ENCODE data around the gene MRNIP. TPM values are rescaled to one million over a fixed set of nuclear protein-coding genes. Genes with fewer than 3 reads are reported as not detected.

The MRNIP gene
- total RNA-seq, 1 experiment from 2014 or later = 36.2 TPM

GRCh38 chr5:179874536-179875292 is 16.1 kb upstream of the MRNIP start:
- Histone ChIP-seq H3K4me1 (ENCODE audit: control insufficient read depth in 1 of 2, insufficient read depth in 2 of 2, low read length in 2 of 2) (no peaks in the 10 kb centered on the region), H3K79me2 (ENCODE audit: insufficient read depth, low read length) (no peaks in the 10 kb centered on the region), H3K27ac (ENCODE audit: low read depth, low read length) (no peak overlapping the region), H3K4me3 (replicated peaks in 1 of 2; ENCODE audit: low read depth in 1 of 2, low read length in 2 of 2) (no peak overlapping the region), H3K27me3 (ENCODE audit: insufficient read depth, low read length) (no peaks in the 10 kb centered on the region), H2AFZ (ENCODE audit: low read depth, low read length, poor library complexity, severe bottlenecking) (no peak overlapping the region), H4K20me1 (ENCODE audit: insufficient read depth) (no peaks in the 10 kb centered on the region), H3K36me3 (ENCODE audit: control insufficient read depth in 1 of 2, insufficient read depth in 2 of 2, low read length in 2 of 2) (peaks cover 31 to 39% of the 10 kb centered on the region in 2 experiments), H3K9me3 (ENCODE audit: control insufficient read depth in 1 of 2, insufficient read depth in 1 of 2, low read depth in 1 of 2, low read length in 2 of 2) (no peaks in the 10 kb centered on the region), H3K9me2 (ENCODE audit: insufficient read depth) (no peaks in the 10 kb centered on the region), H3K9ac (ENCODE audit: low read length) (no peak overlapping the region), H3K4me2 (ENCODE audit: low read length) (no peak overlapping the region)
- CTCF ChIA-PET = no interaction called here
- intact Hi-C loops (cut with micrococcal nuclease) = no loop called here
- ATAC-seq (no peak), DNase-seq (ENCODE audit: low read depth, low spot score) (no peak)
- RAD21 ChIA-PET (ENCODE audit: low non-redundant PET in 1 of 2, low total read pairs in 2 of 2, uncharacterized antibody in 2 of 2, unreplicated experiment in 2 of 2) = no interaction called here
- POLR2A ChIA-PET = no interaction called here
- BruUV-seq (replicated peaks) = no TSS peak
- TF ChIP-seq POLR2AphosphoS5 (IDR thresholded peaks at IDR 0.05; ENCODE audit: low read depth, low read length) (no peak), SP1 (IDR thresholded peaks at IDR 0.05; ENCODE audit: low read depth) (no peak), JUND (IDR thresholded peaks at IDR 0.05) (no peak), FOSL1 (IDR thresholded peaks at IDR 0.05; ENCODE audit: low read depth) (no peak), EZH2 (IDR thresholded peaks at IDR 0.05) (no peak), REST (IDR thresholded peaks at IDR 0.05; ENCODE audit: low read depth) (no peak), CBX3 (IDR thresholded peaks at IDR 0.05; ENCODE audit: low read depth) (no peak), RAD21 (IDR thresholded peaks at IDR 0.05; ENCODE audit: low read depth) (no peak), ZBTB33 (IDR thresholded peaks at IDR 0.05; ENCODE audit: extremely low read depth, insufficient replicate concordance, low read length) (no peak), YY1 (IDR thresholded peaks at IDR 0.05; ENCODE audit: extremely low read depth, insufficient replicate concordance, low read depth, low read length) (no peak), ZFX (IDR thresholded peaks at IDR 0.05) (no peak), ELF1 (IDR thresholded peaks at IDR 0.05; ENCODE audit: borderline replicate concordance, low read depth) (no peak), CEBPB (IDR thresholded peaks at IDR 0.05; ENCODE audit: low read depth) (no peak)
- TF ChIP-seq, protein P1, sequence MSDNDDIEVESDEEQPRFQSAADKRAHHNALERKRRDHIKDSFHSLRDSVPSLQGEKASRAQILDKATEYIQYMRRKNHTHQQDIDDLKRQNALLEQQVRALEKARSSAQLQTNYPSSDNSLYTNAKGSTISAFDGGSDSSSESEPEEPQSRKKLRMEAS (IDR thresholded peaks at IDR 0.05) = no peak
